Measurements from ENCODE around the gene OR10G8.

GRCh38 chr11:124070915-124071622 is 44.5 kb downstream of the OR10G8 start:
- TF ChIP-seq CTCF (conservative IDR thresholded peaks at IDR 0.05 in 1 of 2, IDR thresholded peaks at IDR 0.05 in 1 of 2; ENCODE audit: extremely low read depth in 1 of 2, insufficient read depth in 1 of 2, low read depth in 1 of 2, low read length in 2 of 2) (peak; percentile 68 to 71), EZH2 (IDR thresholded peaks at IDR 0.05; ENCODE audit: borderline replicate concordance, low read length) (no peak)
